ENCODE data around the gene SGF29.
"Not testable (repeated sequence)": the region's sequence is repeated elsewhere in the genome, so short reads cannot be mapped to it uniquely, and the experiment has no call there.

DNA sequence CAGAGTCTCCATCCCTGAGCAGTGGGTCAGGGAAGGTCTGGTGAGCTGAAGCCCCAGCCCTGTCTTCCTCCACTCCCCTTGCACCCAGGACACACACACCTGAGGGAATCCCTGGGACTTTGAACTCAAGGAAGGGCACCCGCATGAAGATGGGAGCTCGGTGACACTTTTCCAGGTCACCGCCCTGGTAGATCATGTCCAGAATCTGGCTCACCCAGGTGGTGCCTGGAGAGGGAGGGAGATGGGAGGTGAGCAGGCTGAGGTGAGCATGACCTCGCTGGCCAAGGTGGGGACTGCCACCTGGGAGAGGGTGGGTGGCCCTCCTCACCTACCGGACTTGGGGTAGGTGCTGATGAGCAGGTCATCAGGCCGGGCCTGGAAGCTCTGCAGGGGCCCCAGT is 41.7 kb downstream of the SGF29 start:
- TF ChIP-seq, protein P1, sequence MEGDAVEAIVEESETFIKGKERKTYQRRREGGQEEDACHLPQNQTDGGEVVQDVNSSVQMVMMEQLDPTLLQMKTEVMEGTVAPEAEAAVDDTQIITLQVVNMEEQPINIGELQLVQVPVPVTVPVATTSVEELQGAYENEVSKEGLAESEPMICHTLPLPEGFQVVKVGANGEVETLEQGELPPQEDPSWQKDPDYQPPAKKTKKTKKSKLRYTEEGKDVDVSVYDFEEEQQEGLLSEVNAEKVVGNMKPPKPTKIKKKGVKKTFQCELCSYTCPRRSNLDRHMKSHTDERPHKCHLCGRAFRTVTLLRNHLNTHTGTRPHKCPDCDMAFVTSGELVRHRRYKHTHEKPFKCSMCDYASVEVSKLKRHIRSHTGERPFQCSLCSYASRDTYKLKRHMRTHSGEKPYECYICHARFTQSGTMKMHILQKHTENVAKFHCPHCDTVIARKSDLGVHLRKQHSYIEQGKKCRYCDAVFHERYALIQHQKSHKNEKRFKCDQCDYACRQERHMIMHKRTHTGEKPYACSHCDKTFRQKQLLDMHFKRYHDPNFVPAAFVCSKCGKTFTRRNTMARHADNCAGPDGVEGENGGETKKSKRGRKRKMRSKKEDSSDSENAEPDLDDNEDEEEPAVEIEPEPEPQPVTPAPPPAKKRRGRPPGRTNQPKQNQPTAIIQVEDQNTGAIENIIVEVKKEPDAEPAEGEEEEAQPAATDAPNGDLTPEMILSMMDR (IDR thresholded peaks at IDR 0.05 in 4 of 5, conservative IDR thresholded peaks at IDR 0.05 in 1 of 5): not testable (repeated sequence)
- not testable (repeated sequence) for TF ChIP-seq POLR2A (IDR thresholded peaks at IDR 0.05)

Data from gastrocnemius medialis (tissue), 4 donors.